HG03575 (cell line): ENCODE results near the gene PLCB1.
"Not testable (repeated sequence)": the region's sequence is repeated elsewhere in the genome, so short reads cannot be mapped to it uniquely, and the experiment has no call there.

Source experiments
- ATAC-seq: cut with Tn5 transposase; IDR thresholded peaks from one replicate; pipeline ENCODE4 v1.9.1; 2021; ENCODE audit not compliant: unreplicated experiment, insufficient number of reproducible peaks, low FRiP score; ENCODE audit errors: extremely low read depth

PLCB1 gene

GRCh38 chr20:8837396-8837795, 705.3 kb downstream of the PLCB1 start:
- ATAC-seq, result no peak

- ATAC-seq, result no peak
Observed at GRCh38 chr20:8842525-8842924, 710.5 kb downstream of the PLCB1 start.

GRCh38 chr20:8844179-8844578, 712.1 kb downstream of the PLCB1 start:
- no peak for ATAC-seq

GRCh38 chr20:8849990-8850389, 717.9 kb downstream of the PLCB1 start:
- ATAC-seq, result no peak

- no peak for ATAC-seq
Observed at GRCh38 chr20:8851446-8851845, 719.4 kb downstream of the PLCB1 start.

GRCh38 chr20:8851919-8852318, 719.9 kb downstream of the PLCB1 start:
- ATAC-seq, result not testable (repeated sequence)

- ATAC-seq, result not testable (repeated sequence)
Observed at GRCh38 chr20:8853211-8853610, 721.1 kb downstream of the PLCB1 start.

GRCh38 chr20:8853805-8854338, 721.8 kb downstream of the PLCB1 start:
- ATAC-seq, result peak; percentile 92

GRCh38 chr20:8854571-8854970, 722.5 kb downstream of the PLCB1 start:
- ATAC-seq, result no peak

- no peak for ATAC-seq
Observed at GRCh38 chr20:8855315-8855714, 723.2 kb downstream of the PLCB1 start.

- ATAC-seq, result no peak
Observed at GRCh38 chr20:8856668-8857067, 724.6 kb downstream of the PLCB1 start.

- ATAC-seq, result no peak
Observed at GRCh38 chr20:8858181-8858787, 726.2 kb downstream of the PLCB1 start.

- ATAC-seq, result no peak
Observed at GRCh38 chr20:8860011-8860495, 728.0 kb downstream of the PLCB1 start.

GRCh38 chr20:8862092-8862491, 730.0 kb downstream of the PLCB1 start:
- no peak for ATAC-seq

- no peak for ATAC-seq
Observed at GRCh38 chr20:8865636-8866035, 733.6 kb downstream of the PLCB1 start.

GRCh38 chr20:8867038-8867740, 735.1 kb downstream of the PLCB1 start:
- ATAC-seq, result no peak

GRCh38 chr20:8870652-8871051, 738.6 kb downstream of the PLCB1 start:
- ATAC-seq, result no peak

- no peak for ATAC-seq
Observed at GRCh38 chr20:8874437-8874836, 742.4 kb downstream of the PLCB1 start.

GRCh38 chr20:8875586-8875985, 743.5 kb downstream of the PLCB1 start:
- no peak for ATAC-seq

GRCh38 chr20:8876366-8876765, 744.3 kb downstream of the PLCB1 start:
- ATAC-seq, result no peak
